Kidney capillary endothelial cell (primary cell): ENCODE results near the gene TTC8.

Experiments
- DNase-seq: peaks from one replicate; pipeline ENCODE4 v3.0.0-alpha.2; 2018; ENCODE audit warnings: low spot score

The TTC8 gene

DNA sequence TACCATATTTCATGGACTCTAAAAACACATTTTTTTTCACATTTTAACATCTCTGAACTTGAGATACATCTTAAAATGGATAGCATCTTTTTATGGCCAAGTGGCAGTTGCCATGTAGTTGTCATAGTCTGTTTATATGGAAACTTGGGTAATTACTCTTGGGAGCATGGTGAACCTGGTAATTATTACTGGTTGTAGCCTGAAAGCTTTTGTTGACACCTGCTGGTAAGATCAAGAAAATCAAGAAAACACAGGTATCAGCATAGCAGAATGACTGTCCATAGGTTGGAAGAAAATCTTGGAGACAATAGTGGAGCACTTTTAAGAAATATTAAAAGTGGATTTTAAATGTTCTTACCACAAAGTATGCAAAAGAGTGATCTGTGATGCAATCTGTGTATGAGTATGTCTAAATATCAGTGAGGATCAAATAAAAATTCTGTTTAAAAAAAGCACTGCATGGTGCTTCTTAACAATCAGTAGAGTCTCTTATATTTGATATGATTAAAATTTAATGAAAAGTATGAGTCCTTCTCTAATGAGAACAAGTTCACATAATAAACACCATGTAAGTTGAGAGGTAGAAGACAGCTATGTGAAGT, 44.2 kb downstream of the TTC8 start:
- no peak for DNase-seq

- DNase-seq, result no peak
Measured at GRCh38 chr14:88870777-88871176, 46.3 kb downstream of the TTC8 start.

DNA sequence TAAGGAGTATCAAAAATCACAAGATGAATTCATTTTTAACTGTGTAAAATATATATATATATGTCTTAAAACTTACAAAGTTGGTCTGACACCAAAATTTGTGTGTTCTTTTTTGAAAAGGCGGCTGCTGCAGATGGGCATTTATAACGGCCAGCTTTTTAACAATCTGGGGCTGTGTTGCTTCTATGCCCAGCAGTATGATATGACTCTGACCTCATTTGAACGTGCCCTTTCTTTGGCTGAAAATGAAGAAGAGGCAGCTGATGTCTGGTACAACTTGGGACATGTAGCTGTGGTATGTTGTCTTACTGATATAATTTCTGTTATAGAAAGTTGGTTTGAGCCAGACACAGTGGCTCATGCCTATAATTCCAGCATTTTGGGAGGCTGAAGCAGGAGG, 47.0 kb downstream of the TTC8 start:
- DNase-seq, result no peak

- DNase-seq, result no peak
Measured at GRCh38 chr14:88872976-88873375, 48.5 kb downstream of the TTC8 start.

DNA sequence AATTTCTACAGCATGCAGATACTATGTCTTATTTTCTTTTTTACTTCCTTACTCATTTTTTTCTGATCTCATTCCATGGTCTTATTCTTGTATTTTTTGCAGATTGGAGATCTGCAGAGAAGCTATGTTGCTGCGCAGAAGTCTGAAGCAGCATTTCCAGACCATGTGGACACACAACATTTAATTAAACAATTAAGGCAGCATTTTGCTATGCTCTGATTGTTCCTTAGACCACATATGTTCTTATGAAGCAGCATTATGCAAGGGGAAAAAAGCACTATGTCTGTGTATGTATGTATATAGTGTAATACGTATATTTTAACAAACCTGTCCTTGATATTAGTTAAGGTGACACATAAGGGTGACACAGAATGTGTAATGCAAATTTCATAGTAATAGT, 52.7 kb downstream of the TTC8 start:
- DNase-seq, result no peak

DNA sequence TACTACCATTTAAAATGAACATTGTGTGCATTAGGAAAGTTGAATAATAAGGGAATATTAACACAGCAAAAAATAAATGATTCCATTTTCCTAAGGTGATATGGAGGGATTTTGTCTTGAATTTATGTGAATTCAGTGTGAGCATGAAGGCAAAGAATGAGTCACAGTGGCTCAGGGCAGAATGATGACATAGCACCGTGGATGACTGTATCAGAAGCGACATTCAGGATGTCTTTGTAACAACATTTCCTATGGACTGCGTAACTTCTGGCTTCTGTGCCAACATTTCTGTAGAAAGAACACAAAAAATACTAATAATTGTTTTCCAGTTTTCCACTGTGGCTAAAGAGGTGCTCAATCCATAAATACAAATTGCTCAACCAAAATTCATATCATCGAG, 54.6 kb downstream of the TTC8 start:
- peak; percentile 92 for DNase-seq

GRCh38 chr14:88882236-88882635, 57.8 kb downstream of the TTC8 start:
- DNase-seq, result no peak

GRCh38 chr14:88895116-88895515, 70.7 kb downstream of the TTC8 start:
- DNase-seq, result no peak

DNA sequence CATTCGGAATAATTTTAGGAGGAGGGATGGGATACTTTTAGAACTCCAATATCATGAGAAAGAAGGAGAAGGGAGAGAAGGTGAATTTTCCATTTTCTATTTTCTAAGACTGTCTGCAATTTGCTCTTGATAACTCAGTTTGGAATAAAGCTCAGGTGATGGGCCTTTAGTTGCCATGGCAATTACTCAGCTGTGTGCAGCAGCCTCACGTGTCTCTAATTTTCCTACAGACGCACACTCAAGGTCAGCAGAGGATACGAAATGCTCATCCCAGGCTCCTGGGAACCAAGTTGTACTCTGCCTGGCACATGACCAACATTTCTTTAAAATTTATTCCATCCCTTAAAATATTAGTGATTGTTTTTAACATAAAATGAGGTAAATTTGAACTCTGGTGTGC, 76.7 kb downstream of the TTC8 start:
- no peak for DNase-seq

DNA sequence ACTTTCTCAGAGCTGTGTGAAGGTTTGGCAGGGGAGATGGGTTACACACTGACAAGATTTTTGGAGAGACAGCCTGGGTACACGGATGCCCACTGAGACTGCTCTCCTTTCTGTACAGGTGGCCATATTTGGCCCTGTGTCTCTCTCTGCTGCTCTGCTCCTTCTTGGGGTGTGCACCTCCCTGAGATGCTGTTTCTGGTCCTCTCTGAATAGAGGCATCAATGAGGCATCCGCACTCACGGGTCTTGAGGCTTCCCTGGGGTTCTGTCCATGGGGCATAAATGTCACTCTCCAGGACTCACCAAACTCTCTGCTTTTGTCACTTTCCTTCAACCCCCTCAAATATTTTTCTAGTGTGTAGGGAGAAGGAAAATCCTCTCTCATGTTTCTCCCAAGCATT, 77.5 kb downstream of the TTC8 start:
- no peak for DNase-seq

DNA sequence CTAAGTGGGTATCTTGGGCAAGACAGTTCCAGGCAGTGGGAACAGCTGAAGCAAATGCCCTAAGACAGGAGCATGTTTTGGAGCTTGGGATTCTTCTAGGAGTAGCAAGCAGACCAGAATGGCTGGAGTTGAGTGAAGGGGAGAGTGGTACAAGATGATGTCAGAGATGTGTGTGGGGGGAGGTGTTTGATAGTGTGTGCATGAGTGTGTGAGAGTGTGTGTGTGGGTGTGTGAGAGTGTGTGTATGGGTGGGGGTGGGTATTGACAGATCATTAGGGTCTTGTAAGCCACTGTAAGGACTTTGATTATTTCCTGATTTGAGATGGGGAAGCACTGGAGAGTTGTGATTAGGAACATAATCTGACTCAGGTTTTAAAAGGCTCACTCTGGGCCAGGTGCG, 78.4 kb downstream of the TTC8 start:
- DNase-seq, result no peak

DNA sequence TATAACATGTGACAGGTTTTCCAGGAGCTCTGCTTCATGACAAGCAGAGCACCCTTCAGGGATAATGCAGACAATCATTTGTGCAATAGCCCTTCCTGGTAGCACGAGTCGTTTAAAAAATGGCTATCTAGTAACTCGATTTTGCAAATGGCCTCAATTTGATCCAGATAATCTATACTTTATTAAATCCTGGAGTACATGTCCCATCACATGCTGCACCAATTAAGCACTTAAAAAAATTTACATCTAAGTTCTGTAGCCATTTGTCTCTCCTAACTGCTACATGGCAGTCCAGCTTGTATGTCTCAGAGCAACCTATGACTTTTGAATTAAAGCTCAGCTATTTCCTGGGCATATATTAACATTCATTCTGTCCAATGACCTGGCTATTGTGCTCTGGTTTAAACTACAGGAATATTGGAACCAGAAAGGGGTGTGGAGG, 79.8 kb downstream of the TTC8 start:
- no peak for DNase-seq

- no peak for DNase-seq
Measured at GRCh38 chr14:88904864-88905263, 80.4 kb downstream of the TTC8 start.

GRCh38 chr14:88908216-88908615, 83.8 kb downstream of the TTC8 start:
- no peak for DNase-seq

GRCh38 chr14:88910386-88910785, 85.9 kb downstream of the TTC8 start:
- DNase-seq, result no peak

GRCh38 chr14:88911809-88912208, 87.4 kb downstream of the TTC8 start:
- no peak for DNase-seq

- DNase-seq, result no peak
Measured at GRCh38 chr14:88914956-88915355, 90.5 kb downstream of the TTC8 start.

DNA sequence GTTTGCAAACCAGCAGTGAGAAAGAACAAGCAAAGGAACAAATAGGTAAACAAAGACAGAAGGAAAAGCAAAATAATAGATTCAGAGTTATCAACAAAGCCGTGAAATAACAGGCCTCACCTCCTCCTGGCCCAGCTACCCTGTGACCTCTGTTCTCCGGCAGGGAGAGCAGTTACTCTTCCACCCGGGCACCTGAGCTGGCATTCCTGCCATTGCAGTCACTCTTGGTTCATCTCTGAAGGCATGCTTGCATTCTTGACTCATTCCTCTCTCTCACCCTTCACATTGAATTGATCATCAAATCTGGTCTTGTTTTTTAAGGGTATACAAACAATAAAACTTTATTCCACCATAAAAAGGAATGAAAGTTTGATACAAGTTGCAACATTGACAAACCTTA, 95.1 kb downstream of the TTC8 start:
- DNase-seq, result no peak
